ENCODE measurements around the gene RNF5. TPM values are rescaled to one million over a fixed set of nuclear protein-coding genes. Genes with fewer than 3 reads are reported as not detected.

Gene RNF5
- total and polyA plus RNA-seq, 2 of the 4 experiments (the other 2 are of a cell fraction), result 18.8 to 41.4 TPM

DNA sequence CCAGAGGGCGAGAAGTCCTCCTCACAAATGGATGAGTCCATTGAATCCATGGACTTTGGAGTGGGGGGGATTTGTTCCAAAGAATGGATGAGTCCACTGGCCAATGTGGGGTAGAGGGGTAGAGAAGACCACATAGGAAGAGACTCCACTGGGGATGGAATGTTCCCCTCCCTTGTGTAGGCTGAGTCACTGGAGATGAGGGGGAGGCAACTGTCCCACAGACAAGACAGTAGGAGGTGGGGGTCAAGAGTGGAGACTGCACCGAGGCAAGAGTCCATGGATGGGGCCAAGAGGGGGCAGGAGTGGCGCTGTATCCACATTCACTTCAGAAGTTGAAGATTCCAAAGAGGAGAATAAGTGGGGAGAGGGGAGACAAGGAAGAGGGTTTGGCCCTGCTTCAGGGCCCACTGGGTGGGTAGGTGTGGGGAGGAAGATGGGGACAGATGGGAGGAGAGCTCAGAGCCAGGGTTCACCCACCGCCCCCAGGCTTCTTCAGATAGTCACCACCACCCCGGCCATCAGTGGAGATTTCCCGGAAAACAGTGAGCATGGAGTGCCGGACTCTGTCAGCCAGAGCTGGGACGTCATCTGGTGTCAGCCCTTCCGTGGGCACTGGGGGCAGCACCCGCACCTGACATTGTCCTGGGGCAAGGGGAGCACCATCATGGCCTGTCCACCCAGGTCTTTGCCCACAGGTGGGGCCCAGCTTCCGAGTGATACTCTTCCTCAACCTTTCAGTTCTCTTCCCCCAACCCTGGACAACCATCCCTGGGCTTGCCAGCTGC lies 9.2 kb upstream of the RNF5 start:
- no peak overlapping the region for H3K56ac ChIP-seq (ENCODE audit: extremely low read depth, insufficient read depth, low read length)
- no peaks in the 10 kb centered on the region for H3K9me3 ChIP-seq (ENCODE audit: control insufficient read depth, insufficient read depth, low read length)
- CTCF ChIA-PET, result no interaction called here
- BruUV-seq (replicated peaks), result no TSS peak
- 93% methylated on average over 5 of the region's 11 CpGs; no CpG with 5 or more reads in 1 of the 2 experiments for WGBS, 2 experiments (ENCODE audit: extremely low coverage in 2 of 2, insufficient read length in 1 of 2)
- in situ Hi-C loops (cut with MboI; ENCODE audit: low sequenced_read_pairs) (no loop called here), dilution Hi-C loops (cut with HindIII; ENCODE audit: low sequenced_read_pairs, unreplicated experiment) (no loop called here), intact Hi-C loops (cut with micrococcal nuclease) (no loop called here)
- no peak overlapping the region for H2AK9ac ChIP-seq (replicated peaks; ENCODE audit: low read depth, low read length, poor library complexity)
- H3K23ac ChIP-seq (ENCODE audit: low read depth, low read length), result no peak overlapping the region
- H2BK15ac ChIP-seq (ENCODE audit: low read depth, low read length), result no peak overlapping the region
- no peaks in the 10 kb centered on the region for H3K27me3 ChIP-seq (ENCODE audit: control insufficient read depth, insufficient read depth, low read length)
- no peak overlapping the region for H2BK5ac ChIP-seq (ENCODE audit: low read depth, low read length, poor library complexity, severe bottlenecking)
- H4K8ac ChIP-seq (ENCODE audit: low read depth in 2 of 2, low read length in 2 of 2), result no peak overlapping the region
- no peak overlapping the region for H2AK5ac ChIP-seq (ENCODE audit: low read depth, low read length)
- ATAC-seq (ENCODE audit: low read depth), result peak; percentile 49
- H4K5ac ChIP-seq (ENCODE audit: low read depth, low read length), result no peak overlapping the region
- H4K91ac ChIP-seq (ENCODE audit: insufficient read depth, low read depth, low read length), result no peak overlapping the region
- peaks cover 21% of the 10 kb centered on the region for H3K9me1 ChIP-seq (ENCODE audit: insufficient read depth, low read length)
- no peak overlapping the region for H3K4me3 ChIP-seq (ENCODE audit: insufficient read depth, low read depth, low read length)
- H3K9ac ChIP-seq (ENCODE audit: low read depth, low read length), result no peak overlapping the region
- H3K27ac ChIP-seq (ENCODE audit: insufficient read depth, low read length), result no peak overlapping the region
- H3K36me3 ChIP-seq (ENCODE audit: control insufficient read depth, insufficient read depth, low read length), result peaks cover 53% of the 10 kb centered on the region
- no peak for TF ChIP-seq NFE2L2 (IDR thresholded peaks at IDR 0.05; ENCODE audit: low read depth, low read length)
- peak; percentile 12 for DNase-seq
- POLR2A ChIA-PET (ENCODE audit: unreplicated experiment), result no interaction called here
- H2AFZ ChIP-seq (replicated peaks; ENCODE audit: low read length, poor library complexity), result no peak overlapping the region
- H4K20me1 ChIP-seq (ENCODE audit: insufficient read depth, low read length), result no peaks in the 10 kb centered on the region
- H2BK20ac ChIP-seq (ENCODE audit: low read depth, low read length), result no peak overlapping the region
- H3K14ac ChIP-seq (replicated peaks; ENCODE audit: low read depth, low read length), result no peak overlapping the region
- H3K79me1 ChIP-seq (ENCODE audit: low read depth in 1 of 2, low read length in 2 of 2), result peaks cover 14 to 38% of the 10 kb centered on the region in 2 experiments; a peak in 3 of 4 replicates
- H3K4me1 ChIP-seq (ENCODE audit: control insufficient read depth, insufficient read depth, low read length), result peaks cover 3% of the 10 kb centered on the region
- H3K4ac ChIP-seq (ENCODE audit: low read depth, low read length), result no peak overlapping the region
- no peak overlapping the region for H3K18ac ChIP-seq (ENCODE audit: low read depth, low read length)
- H2BK120ac ChIP-seq (ENCODE audit: low read depth, low read length), result no peak overlapping the region
- H3K4me2 ChIP-seq (ENCODE audit: low read depth, low read length), result no peak overlapping the region

Data from IMR-90 (cell line).